Mucosa of rectum (tissue), 2 donors: ENCODE results near the gene HOXA7.

Experiments used
- H3K27ac ChIP-seq, 2 donors: one replicate each; pipeline ENCODE4 v1.7.0; 2013; ENCODE audit warnings: inconsistent platforms in 2 of 2, low read depth in 2 of 2, low read length in 2 of 2
- H3K27me3 ChIP-seq, 2 donors: one replicate each; pipeline ENCODE4 v1.7.0; 2013; ENCODE audit warnings: low read length in 2 of 2; ENCODE audit not compliant: control insufficient read depth in 2 of 2, insufficient read depth in 2 of 2
- H3K36me3 ChIP-seq, 2 donors: one replicate each; pipeline ENCODE4 v1.7.0; 2013; ENCODE audit warnings: low read length in 2 of 2; ENCODE audit not compliant: control insufficient read depth in 2 of 2, insufficient read depth in 2 of 2
- H3K4me1 ChIP-seq, 2 donors: one replicate each; pipeline ENCODE4 v1.7.0; 2013; ENCODE audit warnings: low read length in 2 of 2, mild to moderate bottlenecking in 1 of 2; ENCODE audit not compliant: control insufficient read depth in 2 of 2, insufficient read depth in 2 of 2
- H3K4me3 ChIP-seq, 2 donors: one replicate each; pipeline ENCODE4 v1.7.0; 2013; ENCODE audit warnings: low read length in 2 of 2
- H3K9ac ChIP-seq, 2 donors: one replicate each; pipeline ENCODE4 v1.7.0; 2013; ENCODE audit warnings: low read length in 2 of 2, low read depth in 1 of 2, mild to moderate bottlenecking in 1 of 2
- H3K9me3 ChIP-seq, 2 donors: one replicate each; pipeline ENCODE4 v1.7.0; 2013; ENCODE audit warnings: low read length in 2 of 2; ENCODE audit not compliant: control insufficient read depth in 2 of 2
- donor health status: healthy.
- donor health status: Normal muscosa, but diverticular disease.

HOXA7 gene

GRCh38 chr7:27123477-27124053 is 32.9 kb downstream of the HOXA7 start:
- no peaks in the 10 kb centered on the region for H3K9me3 ChIP-seq
- no peaks in the 10 kb centered on the region for H3K27me3 ChIP-seq
- H3K4me1 ChIP-seq = peaks cover 46 to 73% of the 10 kb centered on the region in 2 donors
- peak overlapping the region; percentile 29 to 73 for H3K9ac ChIP-seq
- peak overlapping the region; percentile 81 to 88 for H3K27ac ChIP-seq
- peak overlapping the region; percentile 56 to 69 for H3K4me3 ChIP-seq
- H3K36me3 ChIP-seq = peaks cover 0 to 7% of the 10 kb centered on the region in 2 donors

- H3K27me3 ChIP-seq = no peaks in the 10 kb centered on the region
- peak overlapping the region; percentile 81 to 88 for H3K27ac ChIP-seq
- peaks cover 46 to 78% of the 10 kb centered on the region in 2 donors for H3K4me1 ChIP-seq
- H3K36me3 ChIP-seq = peaks cover 0 to 3% of the 10 kb centered on the region in 2 donors
- peak overlapping the region; percentile 29 to 73 for H3K9ac ChIP-seq
- H3K9me3 ChIP-seq = no peaks in the 10 kb centered on the region
- H3K4me3 ChIP-seq = peak overlapping the region; percentile 56 to 69
Measured at GRCh38 chr7:27123007-27123476, 33.4 kb downstream of the HOXA7 start.

- peaks cover 46 to 78% of the 10 kb centered on the region in 2 donors for H3K4me1 ChIP-seq
- peaks cover 0 to 3% of the 10 kb centered on the region in 2 donors for H3K36me3 ChIP-seq
- H3K4me3 ChIP-seq = peak overlapping the region; percentile 56 to 69
- H3K27ac ChIP-seq = peak overlapping the region; percentile 81 to 88
- peak overlapping the region; percentile 29 to 73 for H3K9ac ChIP-seq
- H3K9me3 ChIP-seq = no peaks in the 10 kb centered on the region
- no peaks in the 10 kb centered on the region for H3K27me3 ChIP-seq
Measured at GRCh38 chr7:27122077-27122910, 34.2 kb downstream of the HOXA7 start.

GRCh38 chr7:27121684-27122076 is 34.8 kb downstream of the HOXA7 start:
- no peaks in the 10 kb centered on the region for H3K27me3 ChIP-seq

GRCh38 chr7:27119412-27119911 is 37.0 kb downstream of the HOXA7 start:
- H3K9me3 ChIP-seq = no peaks in the 10 kb centered on the region
- peak overlapping the region in 1 of 2 donors; percentile 34 for H3K9ac ChIP-seq
- peaks cover 53 to 90% of the 10 kb centered on the region in 2 donors for H3K4me1 ChIP-seq
- H3K36me3 ChIP-seq = peaks cover 0 to 4% of the 10 kb centered on the region in 2 donors
- H3K4me3 ChIP-seq = no peak overlapping the region
- no peaks in the 10 kb centered on the region for H3K27me3 ChIP-seq
- H3K27ac ChIP-seq = peak overlapping the region; percentile 48 to 88

More at GRCh38 chr7:27121684-27122076, 34.8 kb downstream of the HOXA7 start:
- H3K9me3 ChIP-seq = no peaks in the 10 kb centered on the region
- peak overlapping the region; percentile 81 to 88 for H3K27ac ChIP-seq
- H3K4me3 ChIP-seq = peak overlapping the region; percentile 56 to 69
- H3K4me1 ChIP-seq = peaks cover 47 to 82% of the 10 kb centered on the region in 2 donors
- peaks cover 0 to 4% of the 10 kb centered on the region in 2 donors for H3K36me3 ChIP-seq
- peak overlapping the region; percentile 20 to 73 for H3K9ac ChIP-seq

- peak overlapping the region; percentile 88 to 92 for H3K27ac ChIP-seq
- H3K4me3 ChIP-seq = peak overlapping the region in 1 of 2 donors; percentile 69
- H3K9ac ChIP-seq = no peak overlapping the region
- peaks cover 0 to 2% of the 10 kb centered on the region in 2 donors for H3K36me3 ChIP-seq
- no peaks in the 10 kb centered on the region for H3K27me3 ChIP-seq
- H3K4me1 ChIP-seq = peaks cover 49 to 87% of the 10 kb centered on the region in 2 donors
- no peaks in the 10 kb centered on the region for H3K9me3 ChIP-seq
Measured at GRCh38 chr7:27118580-27118979, 37.9 kb downstream of the HOXA7 start.

GRCh38 chr7:27117887-27118491 is 38.5 kb downstream of the HOXA7 start:
- H3K9me3 ChIP-seq = no peaks in the 10 kb centered on the region
- peaks cover 49 to 84% of the 10 kb centered on the region in 2 donors for H3K4me1 ChIP-seq
- peaks cover 0 to 2% of the 10 kb centered on the region in 2 donors for H3K36me3 ChIP-seq
- H3K9ac ChIP-seq = peak overlapping the region; percentile 17 to 86
- H3K27ac ChIP-seq = peak overlapping the region; percentile 88 to 92
- peak overlapping the region; percentile 57 to 69 for H3K4me3 ChIP-seq
- no peaks in the 10 kb centered on the region for H3K27me3 ChIP-seq

GRCh38 chr7:27116962-27117886 is 39.3 kb downstream of the HOXA7 start:
- H3K4me3 ChIP-seq = peak overlapping the region; percentile 57 to 69
- peak overlapping the region; percentile 88 to 92 for H3K27ac ChIP-seq
- H3K4me1 ChIP-seq = peaks cover 54 to 79% of the 10 kb centered on the region in 2 donors
- H3K9ac ChIP-seq = peak overlapping the region; percentile 63 to 86
- H3K27me3 ChIP-seq = no peaks in the 10 kb centered on the region
- no peaks in the 10 kb centered on the region for H3K9me3 ChIP-seq
- peaks cover 0 to 2% of the 10 kb centered on the region in 2 donors for H3K36me3 ChIP-seq
